Measurements from ENCODE around the gene ZNF512B. TPM values are rescaled to one million over a fixed set of nuclear protein-coding genes. Genes with fewer than 3 reads are reported as not detected.
"Not testable (repeated sequence)": the region's sequence is repeated elsewhere in the genome, so short reads cannot be mapped to it uniquely, and the experiment has no call there.

The ZNF512B gene
- total RNA-seq, 1 donor from 2014 or later = 12.0 TPM

DNA sequence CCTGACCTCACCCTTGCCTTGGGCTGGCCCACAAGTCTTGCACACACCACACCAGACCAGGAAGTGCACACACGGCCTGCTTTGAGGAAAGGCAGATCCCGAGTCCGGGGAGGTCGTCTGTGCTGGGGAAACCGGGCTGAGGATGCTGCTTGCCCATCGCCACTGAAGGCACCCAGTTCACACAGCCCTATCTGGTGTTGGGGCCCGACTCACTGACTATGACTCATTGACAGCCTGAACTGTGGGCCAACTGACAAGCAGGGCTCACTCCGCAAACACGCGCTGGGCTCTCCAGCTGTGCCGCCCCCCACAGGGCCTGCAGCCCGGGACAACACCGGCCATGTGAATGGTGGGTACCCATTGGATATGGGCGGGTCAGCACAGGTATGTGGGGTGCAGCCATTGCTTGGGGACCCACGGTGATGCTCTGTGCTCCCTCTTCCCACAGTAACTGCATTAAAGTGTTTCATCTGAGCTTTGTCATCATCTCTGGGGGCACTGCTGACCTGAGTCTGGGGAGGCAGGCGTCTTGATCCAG, 8.1 kb upstream of the ZNF512B start:
- Mint-ChIP-seq H3K27me3 (no peaks in the 10 kb centered on the region), H3K27ac (peak overlapping the region; percentile 80), H3K4me3 (peak overlapping the region; percentile 84), H3K9me3 (no peaks in the 10 kb centered on the region), H3K36me3 (ENCODE audit: low read depth) (peaks cover 20% of the 10 kb centered on the region), H3K4me1 (peaks cover 50% of the 10 kb centered on the region)
- CTCF ChIA-PET = no interaction called here
- intact Hi-C loops (cut with micrococcal nuclease) = loop anchor here (1.0 kb wide), 1 partner anchor 82 kb away; no protein-coding TSS in a partner anchor
- TF ChIP-seq CTCF (IDR thresholded peaks at IDR 0.05) = no peak
- DNase-seq = no peak
- POLR2A ChIA-PET = no interaction called here
- ATAC-seq (ENCODE audit: low read depth) = no peak

DNA sequence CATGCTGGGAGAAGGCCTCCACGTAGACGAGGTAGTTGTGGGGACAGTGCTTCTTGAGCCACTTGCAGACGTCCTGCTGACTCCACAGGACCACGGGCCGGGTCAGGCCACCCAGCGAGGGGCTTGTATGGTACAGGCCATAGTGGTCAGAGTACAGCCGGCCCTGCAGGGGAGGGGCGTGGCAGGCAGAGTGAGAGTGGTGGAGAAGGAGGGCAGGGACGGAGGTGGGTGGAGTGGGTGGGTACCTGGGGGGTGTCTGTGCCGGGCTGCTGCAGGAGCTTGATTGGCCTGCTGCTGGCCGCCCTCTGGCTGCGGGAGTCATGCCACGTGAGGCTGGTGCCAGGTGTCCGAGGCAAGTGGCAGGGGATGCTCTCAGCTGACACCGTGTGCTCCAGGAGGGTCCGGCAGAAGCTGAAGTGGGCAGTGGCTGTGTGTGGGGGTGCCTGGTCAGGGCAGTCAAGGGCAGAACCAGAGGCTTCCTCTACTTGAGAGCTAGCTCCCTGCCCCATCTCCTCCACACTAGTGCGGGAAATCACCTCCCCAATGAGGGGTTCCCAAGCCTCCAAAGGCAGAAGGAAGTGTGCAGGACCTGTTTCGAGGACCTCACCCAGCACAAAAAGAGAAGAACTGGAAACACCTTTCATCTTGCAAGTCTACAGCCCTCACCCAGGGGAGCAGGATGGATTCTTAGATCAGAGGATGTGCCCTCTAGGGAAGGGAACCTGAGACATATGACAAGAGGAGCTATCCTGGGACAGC, 7.4 kb upstream of the ZNF512B start:
- H3K27ac Mint-ChIP-seq = peak overlapping the region; percentile 80
- DNase-seq (no peak), ATAC-seq (ENCODE audit: low read depth) (no peak)
- intact Hi-C loops (cut with micrococcal nuclease) = no loop called here
- H3K36me3 Mint-ChIP-seq (ENCODE audit: low read depth) = peaks cover 15% of the 10 kb centered on the region
- POLR2A ChIA-PET = no interaction called here
- H3K4me3 Mint-ChIP-seq = peak overlapping the region; percentile 39
- no peaks in the 10 kb centered on the region for H3K27me3 Mint-ChIP-seq
- no peak for TF ChIP-seq CTCF (IDR thresholded peaks at IDR 0.05)
- CTCF ChIA-PET = no interaction called here
- H3K4me1 Mint-ChIP-seq = peaks cover 43% of the 10 kb centered on the region
- no peaks in the 10 kb centered on the region for H3K9me3 Mint-ChIP-seq

GRCh38 chr20:63976511-63976910, 6.8 kb upstream of the ZNF512B start:
- DNase-seq; ATAC-seq (ENCODE audit: low read depth); POLR2A ChIA-PET; intact Hi-C loops (cut with micrococcal nuclease); CTCF ChIA-PET; H3K27me3 Mint-ChIP-seq; H3K9me3 Mint-ChIP-seq: not testable (repeated sequence)
- Mint-ChIP-seq H3K27ac (peak overlapping the region; percentile 53), H3K4me1 (peaks cover 38% of the 10 kb centered on the region), H3K36me3 (ENCODE audit: low read depth) (peaks cover 15% of the 10 kb centered on the region), H3K4me3 (peak overlapping the region; percentile 5)

- no peak for ATAC-seq (ENCODE audit: low read depth)
- Mint-ChIP-seq H3K4me3 (no peak overlapping the region), H3K36me3 (ENCODE audit: low read depth) (peaks cover 14% of the 10 kb centered on the region), H3K27ac (no peak overlapping the region), H3K4me1 (peaks cover 25% of the 10 kb centered on the region), H3K27me3 (no peaks in the 10 kb centered on the region), H3K9me3 (no peaks in the 10 kb centered on the region)
- peak; percentile 13 for DNase-seq
- intact Hi-C loops (cut with micrococcal nuclease) = loop anchor here (1.0 to 5.0 kb wide), 9 partner anchors 110 to 917 kb away; partner anchors contain the start of genes ARFRP1 and ZGPAT
- ChIA-PET CTCF (interaction anchor here (0.6 to 2.3 kb wide), 17 partner anchors 17 to 751 kb away, joined by 3 to 13 read pairs (median 4); partner anchors contain the start of genes PTK6 and TPD52L2), POLR2A (interaction anchor here (1.0 to 3.4 kb wide), 6 partner anchors 109 to 454 kb away, joined by 3 to 13 read pairs (median 8); partner anchors contain the start of genes ARFRP1, PPDPF, PTK6 and TPD52L2)
- no peak for TF ChIP-seq CTCF (IDR thresholded peaks at IDR 0.05)
These were observed 4.9 kb upstream of the ZNF512B start for GRCh38 chr20:63974402-63975200.

- Mint-ChIP-seq H3K4me3 (peak overlapping the region; percentile 8), H3K9me3 (no peaks in the 10 kb centered on the region), H3K4me1 (peaks cover 28% of the 10 kb centered on the region), H3K36me3 (ENCODE audit: low read depth) (peaks cover 14% of the 10 kb centered on the region), H3K27ac (no peak overlapping the region), H3K27me3 (no peaks in the 10 kb centered on the region)
- peak; percentile 72 for TF ChIP-seq CTCF (IDR thresholded peaks at IDR 0.05)
- peak; percentile 66 for ATAC-seq (ENCODE audit: low read depth)
- intact Hi-C loops (cut with micrococcal nuclease) = loop anchor here (1.0 to 5.0 kb wide), 10 partner anchors 110 to 917 kb away; partner anchors contain the start of genes ARFRP1 and ZGPAT
- peak; percentile 87 for DNase-seq
- CTCF ChIA-PET = interaction anchor here (0.6 to 2.3 kb wide), 20 partner anchors 8 to 750 kb away, joined by 3 to 13 read pairs (median 4); partner anchors contain the start of genes OPRL1, PTK6 and TPD52L2
- POLR2A ChIA-PET = interaction anchor here (0.9 to 3.4 kb wide), 7 partner anchors 108 to 478 kb away, joined by 3 to 13 read pairs (median 7); partner anchors contain the start of genes ARFRP1, PPDPF, PTK6 and TPD52L2
These were observed 4.1 kb upstream of the ZNF512B start for GRCh38 chr20:63973636-63974401.

Data from activated B cell treated with CpG ODN at 0.5 μM for 24 hours (primary cell).